Stimulated activated CD8-positive, alpha-beta memory T cell treated with anti-CD3 and anti-CD28 coated beads, Interleukin-4, amount 100 ng/mL, for 1 hour (primary cell): ENCODE data around the gene LARP1.

Experiments
- DNase-seq, 2 donors: peaks; one replicate each; pipeline ENCODE4 v3.0.0-alpha.2; 2020; ENCODE audit warnings: low read depth in 2 of 2, low spot score in 1 of 2

Gene LARP1

GRCh38 chr5:154788212-154788611, 33.0 kb downstream of the LARP1 start:
- no peak for DNase-seq

- DNase-seq, result no peak
Observed at GRCh38 chr5:154791535-154791934, 36.4 kb downstream of the LARP1 start.

GRCh38 chr5:154793599-154794524, 38.7 kb downstream of the LARP1 start:
- no peak for DNase-seq

- no peak for DNase-seq
Observed at GRCh38 chr5:154794525-154795234, 39.5 kb downstream of the LARP1 start.

GRCh38 chr5:154795235-154795596, 40.0 kb downstream of the LARP1 start:
- no peak for DNase-seq

GRCh38 chr5:154797762-154798161, 42.6 kb downstream of the LARP1 start:
- DNase-seq, result no peak

- DNase-seq, result no peak
Observed at GRCh38 chr5:154800582-154800981, 45.4 kb downstream of the LARP1 start.

GRCh38 chr5:154801083-154801482, 45.9 kb downstream of the LARP1 start:
- DNase-seq, result no peak

- no peak for DNase-seq
Observed at GRCh38 chr5:154802050-154802449, 46.9 kb downstream of the LARP1 start.

- DNase-seq, result no peak
Observed at GRCh38 chr5:154806176-154806575, 51.0 kb downstream of the LARP1 start.

GRCh38 chr5:154811239-154811638, 56.1 kb downstream of the LARP1 start:
- no peak for DNase-seq

GRCh38 chr5:154811653-154812465, 56.7 kb downstream of the LARP1 start:
- peak; percentile 9 to 39 for DNase-seq

GRCh38 chr5:154813158-154813557, 58.0 kb downstream of the LARP1 start:
- no peak for DNase-seq

- peak in 1 of 2 donors; percentile 25 for DNase-seq
Observed at GRCh38 chr5:154813736-154814135, 58.6 kb downstream of the LARP1 start.

GRCh38 chr5:154815025-154815424, 59.8 kb downstream of the LARP1 start:
- no peak for DNase-seq

- DNase-seq, result no peak
Observed at GRCh38 chr5:154815684-154816247, 60.6 kb downstream of the LARP1 start.

GRCh38 chr5:154816891-154817492, 61.8 kb downstream of the LARP1 start:
- no peak for DNase-seq

GRCh38 chr5:154817815-154818214, 62.6 kb downstream of the LARP1 start:
- no peak for DNase-seq

GRCh38 chr5:154818471-154819116, 63.4 kb downstream of the LARP1 start:
- DNase-seq, result no peak

GRCh38 chr5:154819546-154819945, 64.4 kb downstream of the LARP1 start:
- no peak for DNase-seq
